HCT116 (cell line): Measurements from ENCODE around the gene ADORA1.

Experiments
- EGR1 ChIP-seq: IDR thresholded peaks from 2 replicates; pipeline ENCODE4 v1.6.1; 2012; ENCODE audit warnings: low read depth
- EZH2 ChIP-seq: fragments of 200-600 bp; sonication (generic); IDR thresholded peaks from 2 replicates; pipeline ENCODE4 v1.6.1; 2017; ENCODE audit warnings: antibody characterized with exemption, mixed run types
- EZH2phosphoT487 ChIP-seq: fragments of 200-600 bp; IDR thresholded peaks from 2 replicates; pipeline ENCODE4 v1.6.1; 2018; ENCODE audit warnings: antibody characterized with exemption, borderline replicate concordance
- POLR2A ChIP-seq: IDR thresholded peaks from 2 replicates; pipeline ENCODE4 v1.7.0; 2011; ENCODE audit warnings: borderline replicate concordance; ENCODE audit not compliant: insufficient read depth, insufficient read length; ENCODE audit errors: extremely low read depth
- POLR2AphosphoS5 ChIP-seq: IDR thresholded peaks from 2 replicates; pipeline ENCODE4 v1.6.1; 2011; ENCODE audit warnings: mild to moderate bottlenecking, low read depth, low read length, moderate library complexity
- RAD21 ChIP-seq: IDR thresholded peaks from 2 replicates; pipeline ENCODE4 v1.6.1; 2012; ENCODE audit warnings: low read depth, mild to moderate bottlenecking
- SIN3A ChIP-seq: IDR thresholded peaks from 2 replicates; pipeline ENCODE4 v1.6.1; 2012; ENCODE audit warnings: low read depth
- SRF ChIP-seq: IDR thresholded peaks from 2 replicates; pipeline ENCODE4 v1.6.1; 2012; ENCODE audit warnings: low read depth
- YY1 ChIP-seq: IDR thresholded peaks from 2 replicates; pipeline ENCODE4 v1.6.1; 2011; ENCODE audit warnings: low read length, low read depth, moderate library complexity, mild to moderate bottlenecking; ENCODE audit not compliant: insufficient replicate concordance; ENCODE audit errors: extremely low read depth
- ZFX ChIP-seq: fragments of 450-650 bp; IDR thresholded peaks from 2 replicates; pipeline ENCODE4 v1.6.1; 2017
- ZNF274 ChIP-seq: fragments of 200-500 bp; sonication (Bioruptor generic); IDR thresholded peaks from 2 replicates; pipeline ENCODE4 v1.6.1; 2014; ENCODE audit warnings: mild to moderate bottlenecking, low read depth, low read length, inconsistent platforms
- TF ChIP-seq, protein P1 (sequence below), 3 experiments: fragments of 200-600 bp in 1 of 3; sonication (generic) in 1 of 3; IDR thresholded peaks in 2 of 3; conservative IDR thresholded peaks in 1 of 3; 2 replicates each; pipeline ENCODE4 v1.5.1; 2012 to 2017; ENCODE audit warnings: low read depth in 2 of 3, low read length in 2 of 3, antibody characterized with exemption in 1 of 3, borderline replicate concordance in 1 of 3, control low read depth in 1 of 3, mild to moderate bottlenecking in 1 of 3, mixed read lengths in 1 of 3, mixed run types in 1 of 3, moderate library complexity in 1 of 3; ENCODE audit not compliant: insufficient read depth in 1 of 3

DNA sequence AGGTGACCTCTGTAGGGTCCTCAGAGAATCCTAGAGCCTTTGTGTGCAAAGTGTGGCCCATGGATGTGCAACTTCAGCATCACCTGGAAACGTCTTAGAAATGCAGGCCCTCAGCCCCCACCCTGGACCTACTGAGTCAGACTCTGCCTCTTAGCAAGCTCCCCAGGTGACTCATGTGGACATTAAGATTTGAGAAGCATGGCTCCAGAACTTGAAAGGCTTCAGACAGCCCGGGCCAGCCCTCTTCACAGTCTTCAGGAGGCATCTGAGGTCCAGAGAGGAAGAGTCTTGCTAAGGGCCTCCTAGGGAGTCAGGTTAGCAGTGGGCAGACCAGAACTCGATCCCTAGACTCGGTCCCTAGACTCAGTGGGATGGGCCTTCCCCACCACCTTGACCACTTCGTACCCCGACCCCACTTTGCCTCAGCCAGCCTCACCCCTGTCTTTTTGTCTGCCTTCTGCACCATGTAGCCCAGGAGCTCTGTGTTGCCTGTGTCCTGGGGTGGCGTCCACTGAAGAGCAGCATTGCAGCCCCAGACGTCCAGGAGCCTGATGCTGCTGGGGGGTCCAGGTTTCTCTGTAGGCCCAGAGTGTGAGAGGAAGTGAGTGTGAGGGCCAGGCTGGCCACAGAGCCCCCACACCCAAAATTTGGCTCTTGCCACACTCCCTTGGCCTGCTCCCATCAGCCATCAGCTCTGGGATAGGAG lies 43.3 kb downstream of the ADORA1 start:
- no peak for TF ChIP-seq SIN3A
- no peak for TF ChIP-seq POLR2AphosphoS5
- TF ChIP-seq ZNF274: no peak
- TF ChIP-seq, protein P1, sequence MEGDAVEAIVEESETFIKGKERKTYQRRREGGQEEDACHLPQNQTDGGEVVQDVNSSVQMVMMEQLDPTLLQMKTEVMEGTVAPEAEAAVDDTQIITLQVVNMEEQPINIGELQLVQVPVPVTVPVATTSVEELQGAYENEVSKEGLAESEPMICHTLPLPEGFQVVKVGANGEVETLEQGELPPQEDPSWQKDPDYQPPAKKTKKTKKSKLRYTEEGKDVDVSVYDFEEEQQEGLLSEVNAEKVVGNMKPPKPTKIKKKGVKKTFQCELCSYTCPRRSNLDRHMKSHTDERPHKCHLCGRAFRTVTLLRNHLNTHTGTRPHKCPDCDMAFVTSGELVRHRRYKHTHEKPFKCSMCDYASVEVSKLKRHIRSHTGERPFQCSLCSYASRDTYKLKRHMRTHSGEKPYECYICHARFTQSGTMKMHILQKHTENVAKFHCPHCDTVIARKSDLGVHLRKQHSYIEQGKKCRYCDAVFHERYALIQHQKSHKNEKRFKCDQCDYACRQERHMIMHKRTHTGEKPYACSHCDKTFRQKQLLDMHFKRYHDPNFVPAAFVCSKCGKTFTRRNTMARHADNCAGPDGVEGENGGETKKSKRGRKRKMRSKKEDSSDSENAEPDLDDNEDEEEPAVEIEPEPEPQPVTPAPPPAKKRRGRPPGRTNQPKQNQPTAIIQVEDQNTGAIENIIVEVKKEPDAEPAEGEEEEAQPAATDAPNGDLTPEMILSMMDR (IDR thresholded peaks at IDR 0.05 in 2 of 3, conservative IDR thresholded peaks at IDR 0.05 in 1 of 3; ENCODE audit: borderline replicate concordance in 1 of 3, insufficient read depth in 1 of 3, low read depth in 2 of 3, low read length in 2 of 3): no peak
- TF ChIP-seq POLR2A: no peak
- TF ChIP-seq EZH2phosphoT487: no peak
- TF ChIP-seq RAD21: no peak
- TF ChIP-seq EGR1: no peak
- no peak for TF ChIP-seq ZFX
- TF ChIP-seq YY1: no peak
- TF ChIP-seq SRF: no peak
- TF ChIP-seq EZH2: no peak
